SJCRH30 (cell line): ENCODE data around the gene TSPYL1. TPM values are rescaled to one million over a fixed set of nuclear protein-coding genes. Genes with fewer than 3 reads are reported as not detected.

Experiments
- DNase-seq, 2 experiments: peaks; one replicate each; pipeline ENCODE4 v3.0.0-alpha.2; 2015 to 2020
- H3K27ac ChIP-seq: fragments of 250-450 bp; sonication (Bioruptor Pico); 2 replicates; pipeline ENCODE4 v1.5.1; 2020; ENCODE audit warnings: mild to moderate bottlenecking, moderate library complexity
- H3K27me3 ChIP-seq: fragments of 250-450 bp; sonication (Bioruptor Pico); 2 replicates; pipeline ENCODE4 v1.5.1; 2020; ENCODE audit warnings: mild to moderate bottlenecking, moderate library complexity
- H3K36me3 ChIP-seq: fragments of 250-450 bp; sonication (Bioruptor Pico); 2 replicates; pipeline ENCODE4 v1.5.1; 2020; ENCODE audit warnings: mild to moderate bottlenecking, moderate library complexity
- H3K4me1 ChIP-seq: fragments of 250-450 bp; sonication (Bioruptor Pico); 2 replicates; pipeline ENCODE4 v1.5.1; 2020; ENCODE audit warnings: mild to moderate bottlenecking, moderate library complexity
- H3K4me3 ChIP-seq: fragments of 250-450 bp; sonication (Bioruptor Pico); 2 replicates; pipeline ENCODE4 v1.5.1; 2020; ENCODE audit warnings: mild to moderate bottlenecking, moderate library complexity
- H3K9me3 ChIP-seq: fragments of 250-450 bp; sonication (Bioruptor Pico); replicated peaks from 2 replicates; pipeline ENCODE4 v1.5.1; 2020; ENCODE audit warnings: mild to moderate bottlenecking, moderate library complexity
- total RNA-seq: library from RNA; depleted of rRNA; stranded (reverse); fragments of >200 nt; shearing (Covaris generic); gene quantifications from 2 replicates; pipeline ENCODE4 v1.2.3, GENCODE V29; 2014

TSPYL1 gene
- total RNA-seq, 1 experiment from 2014 or later: 61.9 TPM

DNA sequence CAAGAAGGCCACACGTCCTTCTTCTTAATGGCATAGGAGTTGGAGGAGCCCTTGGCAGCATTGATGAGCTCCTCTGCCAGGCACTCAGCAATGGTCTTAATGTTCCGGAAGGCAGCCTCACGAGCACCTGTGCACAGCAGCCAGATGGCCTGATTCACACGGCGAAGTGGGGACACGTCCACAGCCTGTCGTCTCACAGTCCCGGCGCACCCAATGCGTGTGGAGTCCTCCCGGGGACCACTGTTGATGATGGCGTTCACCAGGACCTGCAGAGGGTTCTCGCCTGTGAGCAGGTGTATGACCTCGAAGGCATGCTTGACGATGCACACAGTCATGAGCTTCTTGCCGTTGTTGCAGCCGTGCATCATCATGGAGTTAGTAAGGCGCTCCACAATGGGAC is 21.2 kb downstream of the TSPYL1 start:
- H3K4me1 ChIP-seq: peaks cover 10% of the 10 kb centered on the region
- DNase-seq: no peak
- 0 out of 2 replicates have a peak, but pooled peaks cover 4% of the 10 kb centered on the region for H3K9me3 ChIP-seq
- H3K27ac ChIP-seq: no peak overlapping the region
- H3K36me3 ChIP-seq: peaks cover 2% of the 10 kb centered on the region; the same call in 1 of the 2 replicates
- no peaks in the 10 kb centered on the region for H3K27me3 ChIP-seq
- no peak overlapping the region for H3K4me3 ChIP-seq

DNA sequence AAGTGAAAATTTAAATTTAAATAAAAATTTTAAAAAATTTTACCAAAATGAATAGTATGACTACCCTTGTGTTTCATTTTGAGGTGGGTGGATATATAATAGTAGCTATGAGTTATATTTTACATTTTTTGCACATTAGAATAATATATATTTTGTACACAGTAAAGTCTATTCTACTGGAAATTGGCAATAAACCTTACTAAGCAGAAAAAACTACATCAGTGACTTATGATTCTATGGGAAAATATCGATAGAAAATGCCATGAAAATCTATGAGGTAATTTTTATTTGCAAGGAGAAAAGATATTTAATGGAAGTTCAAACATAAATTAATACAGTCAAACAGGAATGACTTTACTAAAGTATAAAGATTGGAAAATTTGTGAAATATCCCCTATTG is 23.0 kb downstream of the TSPYL1 start:
- H3K27me3 ChIP-seq: no peaks in the 10 kb centered on the region
- no peak for DNase-seq
- H3K27ac ChIP-seq: no peak overlapping the region
- peaks cover 2% of the 10 kb centered on the region; the same call in 1 of the 2 replicates for H3K36me3 ChIP-seq
- H3K9me3 ChIP-seq: no peaks in the 10 kb centered on the region
- no peak overlapping the region for H3K4me3 ChIP-seq
- peaks cover 10% of the 10 kb centered on the region for H3K4me1 ChIP-seq

DNA sequence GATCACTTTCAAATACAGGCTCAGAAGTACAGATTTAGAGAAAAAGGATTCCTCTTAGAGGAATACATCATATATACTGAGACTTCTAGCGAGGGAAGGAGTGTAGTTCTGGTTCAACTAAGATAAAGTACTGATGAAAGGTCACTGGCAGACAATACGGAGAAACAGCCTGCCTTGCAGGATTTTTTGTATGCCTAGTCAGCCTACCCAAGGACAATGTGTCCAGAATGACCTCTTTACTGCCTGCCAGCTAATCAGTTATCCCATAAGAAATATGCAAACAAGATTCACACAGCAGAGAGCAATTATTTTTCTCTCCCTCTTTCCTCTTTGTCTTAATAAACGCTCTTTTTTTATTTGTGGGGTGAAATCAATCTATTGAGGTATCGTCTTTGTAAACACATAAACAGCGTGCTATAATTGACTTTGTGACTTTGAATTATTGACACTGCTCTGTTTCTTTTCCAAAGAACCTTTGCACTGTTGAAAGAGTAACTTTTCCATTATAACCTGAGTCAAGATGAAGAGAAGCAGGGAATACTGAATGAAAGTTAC is 24.4 kb downstream of the TSPYL1 start:
- H3K4me1 ChIP-seq: peaks cover 10% of the 10 kb centered on the region
- H3K4me3 ChIP-seq: peak overlapping the region; percentile 84
- H3K27ac ChIP-seq: peak overlapping the region; percentile 91

DNA sequence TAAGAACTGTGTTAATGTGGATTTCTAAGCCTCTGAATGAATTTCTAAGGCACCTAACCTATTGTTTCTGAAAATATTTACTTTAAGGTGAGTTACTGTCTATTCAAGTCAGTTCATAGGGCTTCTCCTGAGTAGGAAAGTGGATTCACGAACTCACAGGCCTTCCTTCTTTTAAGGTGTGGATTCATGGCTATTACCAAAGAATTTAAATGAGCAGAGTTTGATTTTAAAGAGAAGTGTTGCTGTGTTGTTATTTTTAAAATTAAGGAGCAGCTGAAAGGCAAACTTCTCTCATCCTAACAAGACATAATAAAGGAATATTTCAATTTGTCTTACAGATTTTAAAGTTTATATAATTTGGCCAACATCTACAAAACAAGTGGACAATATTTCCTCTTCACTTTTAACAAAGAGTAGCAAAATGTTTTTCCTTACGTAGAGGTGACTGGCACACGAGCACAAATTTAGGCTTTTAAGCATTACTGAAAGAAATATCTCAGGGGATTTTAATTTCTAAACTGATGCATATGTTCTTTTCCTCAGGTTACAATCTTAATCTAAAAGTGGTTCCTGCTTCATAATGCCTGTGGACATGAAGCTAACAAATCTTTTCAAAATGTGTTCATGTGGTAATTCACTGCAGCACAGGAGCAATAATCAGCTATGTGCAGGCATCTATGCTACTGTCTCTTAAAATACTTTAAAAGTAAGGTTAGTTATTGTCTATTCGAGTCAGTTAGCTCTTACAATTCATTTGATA is 25.3 kb downstream of the TSPYL1 start:
- Histone ChIP-seq H3K27ac (peak overlapping the region; percentile 91), H3K9me3 (no peaks in the 10 kb centered on the region), H3K4me1 (peaks cover 10% of the 10 kb centered on the region), H3K4me3 (peak overlapping the region; percentile 84), H3K36me3 (no peaks in the 10 kb centered on the region), H3K27me3 (no peaks in the 10 kb centered on the region)
- DNase-seq: no peak

More for the DNA sequence above, 24.4 kb downstream of the TSPYL1 start:
- Histone ChIP-seq H3K9me3 (no peaks in the 10 kb centered on the region), H3K36me3 (no peaks in the 10 kb centered on the region), H3K27me3 (no peaks in the 10 kb centered on the region)
- DNase-seq: no peak

DNA sequence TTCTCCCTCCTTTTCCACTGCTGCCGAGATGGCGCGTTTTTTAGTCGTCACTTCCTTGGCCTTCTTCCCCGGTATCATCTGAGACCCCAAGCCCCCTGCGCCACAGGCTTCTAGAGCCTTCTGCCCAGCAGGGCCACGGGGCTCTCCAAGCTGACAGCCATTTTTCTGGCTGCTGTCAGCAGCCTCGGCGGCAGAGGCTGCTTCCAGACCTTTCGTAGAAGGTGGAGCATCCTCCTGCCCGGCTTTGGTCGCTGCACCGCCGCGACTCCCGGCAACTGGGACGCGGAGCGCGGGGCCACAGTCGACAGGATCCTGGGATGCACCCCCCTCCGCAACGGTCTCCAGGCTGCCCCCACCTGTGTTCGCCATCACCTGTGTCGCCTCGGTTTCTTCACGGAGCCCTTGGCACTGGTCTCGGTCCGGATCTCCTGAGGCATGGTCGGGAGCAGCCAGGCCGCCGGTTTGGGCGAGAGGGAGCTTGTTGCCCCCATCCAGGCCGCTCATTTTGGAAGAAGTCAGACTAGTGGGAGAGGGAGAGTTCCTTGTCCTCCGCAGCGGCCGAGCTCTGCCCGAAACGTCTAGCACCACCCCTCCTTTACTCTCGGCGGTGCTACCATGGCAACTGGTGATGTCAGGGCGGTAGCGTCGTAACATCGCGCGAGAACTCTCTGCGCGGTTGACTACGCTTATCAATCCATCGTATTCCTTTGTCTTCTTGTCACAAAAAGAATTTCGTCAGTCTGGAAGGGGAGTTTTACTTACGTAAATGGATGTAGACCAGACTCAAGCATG is 26.0 kb downstream of the TSPYL1 start, which contains the start of gene TSPYL4:
TSS of gene TSPYL4 (minus strand) at position 571 of the 792 bp plus-strand sequence. CDS start at position 504, 67 bp downstream.
- Histone ChIP-seq H3K36me3 (no peaks in the 10 kb centered on the region), H3K4me1 (peaks cover 10% of the 10 kb centered on the region), H3K9me3 (no peaks in the 10 kb centered on the region), H3K27ac (peak within 1 kb of the TSS; percentile 91), H3K4me3 (peak within 1 kb of the TSS; percentile 84), H3K27me3 (no peaks in the 10 kb centered on the region)
- DNase-seq: peak; percentile 93 to 96

DNA sequence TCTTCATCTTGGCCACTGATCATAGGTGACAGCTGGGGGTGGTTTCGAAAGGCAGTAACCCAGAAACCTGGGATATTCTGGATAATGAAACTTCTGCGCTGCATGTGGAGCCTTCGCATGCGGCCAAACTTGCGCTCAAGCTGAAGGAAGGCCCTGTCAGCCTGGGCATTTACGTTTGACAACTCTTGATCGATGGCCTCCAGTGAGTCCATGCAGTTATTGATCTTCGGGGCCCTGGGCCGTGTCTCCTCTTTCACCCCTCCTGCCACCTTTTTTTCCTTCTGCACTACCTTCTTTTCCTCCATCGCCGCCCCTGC is 26.6 kb downstream of the TSPYL1 start:
- Histone ChIP-seq H3K27me3 (no peaks in the 10 kb centered on the region), H3K27ac (peak overlapping the region; percentile 91; the same call in 1 of the 2 replicates), H3K4me3 (peak overlapping the region; percentile 84), H3K36me3 (no peaks in the 10 kb centered on the region), H3K4me1 (peaks cover 10% of the 10 kb centered on the region), H3K9me3 (no peaks in the 10 kb centered on the region)
- no peak for DNase-seq

DNA sequence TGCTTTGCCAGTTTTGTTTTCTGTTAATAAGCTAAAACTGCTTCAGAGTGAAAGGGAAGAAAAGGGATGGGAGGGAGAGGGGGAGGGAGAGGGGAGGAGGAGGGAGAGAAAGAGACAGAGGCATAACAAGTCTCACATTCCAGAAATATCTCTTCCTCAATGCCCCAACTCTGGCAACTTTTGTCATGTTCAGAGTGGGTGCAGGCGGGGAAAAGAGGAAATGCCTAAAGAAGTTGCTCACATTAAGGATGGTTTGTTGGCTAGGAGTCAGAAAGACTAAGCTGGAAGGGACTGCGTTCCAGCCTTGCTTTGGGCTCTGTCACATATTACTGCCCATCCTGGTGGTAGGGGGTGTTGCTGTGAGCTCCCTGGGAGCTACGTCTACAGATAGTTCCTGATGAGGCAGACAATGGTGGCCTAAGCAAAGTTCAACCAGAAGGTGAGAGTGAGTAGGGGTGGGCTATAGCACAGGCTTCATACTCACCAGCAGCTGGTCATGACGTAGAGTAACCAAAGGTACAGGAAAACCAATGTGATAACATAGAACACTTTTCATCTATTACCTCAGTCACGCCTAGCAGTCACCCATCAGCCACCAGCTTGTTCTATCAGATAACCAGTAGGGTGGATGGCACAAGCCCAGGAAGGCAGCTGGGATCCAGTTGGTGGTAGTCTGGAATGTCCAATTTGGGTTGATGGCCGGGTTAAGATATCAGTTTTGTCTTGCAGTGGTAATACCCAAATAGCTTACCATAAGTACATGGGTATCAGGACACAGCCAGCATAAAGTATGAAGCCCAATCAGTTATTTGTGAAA is 28.0 kb downstream of the TSPYL1 start:
- Histone ChIP-seq H3K4me3 (no peak overlapping the region), H3K36me3 (no peaks in the 10 kb centered on the region), H3K27ac (no peak overlapping the region), H3K9me3 (no peaks in the 10 kb centered on the region; the same call in 1 of the 2 replicates), H3K4me1 (peaks cover 10% of the 10 kb centered on the region), H3K27me3 (no peaks in the 10 kb centered on the region)
- no peak for DNase-seq

DNA sequence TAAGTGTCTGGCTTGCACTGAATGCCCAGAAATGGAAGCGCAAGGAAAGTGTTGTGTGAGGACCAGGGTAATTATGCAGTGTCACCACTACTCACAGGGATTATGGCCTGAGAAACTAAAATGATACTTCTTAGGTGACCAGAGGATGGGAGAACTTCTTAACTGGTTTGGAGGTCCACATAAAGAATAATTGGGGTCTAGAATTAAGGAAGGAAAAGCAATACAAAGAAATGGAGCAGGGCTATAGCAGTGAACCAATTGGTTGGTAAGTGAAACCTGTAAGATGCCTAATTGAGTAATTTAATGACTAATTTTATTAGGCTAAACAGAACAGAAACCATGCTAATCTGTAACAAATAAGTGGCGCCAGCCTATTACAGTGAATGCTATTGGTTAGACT is 31.2 kb downstream of the TSPYL1 start:
- Histone ChIP-seq H3K4me3 (no peak overlapping the region), H3K27me3 (no peaks in the 10 kb centered on the region), H3K4me1 (no peaks in the 10 kb centered on the region; the same call in 1 of the 2 replicates), H3K27ac (no peak overlapping the region), H3K36me3 (no peaks in the 10 kb centered on the region), H3K9me3 (no peaks in the 10 kb centered on the region; the same call in 1 of the 2 replicates)
- no peak for DNase-seq

DNA sequence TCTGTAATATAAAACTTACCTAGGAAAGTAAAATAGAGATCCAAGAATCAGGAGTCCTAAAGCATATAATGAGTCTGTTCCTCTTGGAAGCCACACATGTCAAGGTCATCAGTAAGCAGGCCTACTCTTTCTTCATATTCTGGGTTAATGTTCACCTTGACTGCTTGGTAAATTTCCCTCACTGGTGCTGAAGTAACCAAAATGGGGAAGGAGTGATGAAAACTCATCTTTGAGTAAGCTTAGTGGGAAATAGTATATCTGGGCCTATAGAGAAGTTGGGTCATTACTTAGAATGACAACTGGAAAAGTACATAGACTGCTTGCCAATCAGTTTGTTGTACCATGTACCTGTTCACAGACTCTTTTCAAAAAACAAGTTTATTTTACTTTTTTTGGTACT is 32.4 kb downstream of the TSPYL1 start:
- H3K9me3 ChIP-seq: no peaks in the 10 kb centered on the region; the same call in 1 of the 2 replicates
- no peak overlapping the region for H3K27ac ChIP-seq
- no peaks in the 10 kb centered on the region; the same call in 1 of the 2 replicates for H3K4me1 ChIP-seq
- no peak overlapping the region for H3K4me3 ChIP-seq
- H3K36me3 ChIP-seq: no peaks in the 10 kb centered on the region
- DNase-seq: no peak
- H3K27me3 ChIP-seq: no peaks in the 10 kb centered on the region

DNA sequence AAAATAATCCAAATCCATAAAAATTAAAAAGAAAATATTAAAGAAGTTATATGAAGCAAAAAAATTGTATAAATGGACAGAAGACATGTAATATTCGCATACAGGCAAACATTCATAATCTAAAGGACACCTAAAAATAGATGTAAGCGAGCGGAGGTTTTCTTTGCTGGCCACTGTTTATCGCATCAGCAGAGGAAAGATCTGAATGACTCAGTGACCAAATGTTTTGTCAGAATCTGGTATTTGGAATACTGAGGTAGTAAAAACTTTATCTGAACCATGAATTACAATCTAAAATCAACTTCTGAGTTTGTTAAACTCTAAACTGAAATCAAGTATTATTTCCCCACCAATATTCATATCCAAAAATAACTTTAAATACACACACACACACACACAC is 33.6 kb downstream of the TSPYL1 start:
- Histone ChIP-seq H3K27me3 (no peaks in the 10 kb centered on the region), H3K4me3 (no peak overlapping the region), H3K36me3 (no peaks in the 10 kb centered on the region), H3K27ac (no peak overlapping the region), H3K9me3 (no peaks in the 10 kb centered on the region; the same call in 1 of the 2 replicates), H3K4me1 (no peaks in the 10 kb centered on the region; the same call in 1 of the 2 replicates)
- no peak for DNase-seq

DNA sequence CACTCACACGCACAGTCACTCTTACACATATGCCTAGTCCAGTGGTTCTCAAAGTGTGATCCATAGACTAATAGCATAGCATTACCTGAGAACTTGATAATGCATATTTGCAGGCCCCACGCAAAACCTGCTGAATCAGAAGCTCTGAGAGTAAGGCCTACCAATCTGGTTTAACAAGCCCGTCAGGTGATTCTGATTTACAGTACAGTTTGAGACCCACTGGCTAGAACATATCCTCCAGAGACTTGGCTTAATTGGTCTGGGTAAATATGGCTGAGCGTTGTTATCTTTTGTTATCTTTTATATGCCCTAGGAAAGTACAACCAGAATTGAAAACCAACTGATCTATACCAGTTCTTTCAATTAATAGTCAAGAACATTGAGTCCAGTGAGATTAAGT is 35.4 kb downstream of the TSPYL1 start:
- DNase-seq: no peak
- Histone ChIP-seq H3K4me1 (no peaks in the 10 kb centered on the region), H3K36me3 (peaks cover 2% of the 10 kb centered on the region; the same call in 1 of the 2 replicates), H3K4me3 (no peak overlapping the region), H3K27me3 (no peaks in the 10 kb centered on the region), H3K9me3 (no peaks in the 10 kb centered on the region; the same call in 1 of the 2 replicates), H3K27ac (no peak overlapping the region)

DNA sequence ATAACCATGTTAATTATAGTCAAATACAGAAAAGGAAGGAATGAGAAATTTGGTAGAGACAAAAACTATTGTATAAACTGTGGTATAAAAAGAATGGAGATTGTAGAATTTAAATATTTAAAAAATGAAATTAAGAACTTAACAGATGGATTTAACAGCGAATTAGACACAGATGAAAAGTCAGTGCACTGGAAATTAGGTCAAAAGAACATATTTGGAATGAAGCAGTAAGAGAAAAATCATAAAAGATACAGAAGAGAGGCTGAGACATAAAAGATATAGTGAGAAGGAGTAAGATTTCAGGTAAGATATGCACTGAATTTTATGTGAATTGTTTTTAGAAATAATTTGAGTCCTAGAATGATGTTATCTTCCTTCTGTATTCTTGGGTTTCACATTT is 39.9 kb downstream of the TSPYL1 start:
- H3K4me3 ChIP-seq: no peak overlapping the region
- no peaks in the 10 kb centered on the region for H3K4me1 ChIP-seq
- no peak overlapping the region for H3K27ac ChIP-seq
- H3K27me3 ChIP-seq: no peaks in the 10 kb centered on the region
- H3K9me3 ChIP-seq: no peaks in the 10 kb centered on the region
- peaks cover 9% of the 10 kb centered on the region; the same call in 1 of the 2 replicates for H3K36me3 ChIP-seq
- no peak for DNase-seq

DNA sequence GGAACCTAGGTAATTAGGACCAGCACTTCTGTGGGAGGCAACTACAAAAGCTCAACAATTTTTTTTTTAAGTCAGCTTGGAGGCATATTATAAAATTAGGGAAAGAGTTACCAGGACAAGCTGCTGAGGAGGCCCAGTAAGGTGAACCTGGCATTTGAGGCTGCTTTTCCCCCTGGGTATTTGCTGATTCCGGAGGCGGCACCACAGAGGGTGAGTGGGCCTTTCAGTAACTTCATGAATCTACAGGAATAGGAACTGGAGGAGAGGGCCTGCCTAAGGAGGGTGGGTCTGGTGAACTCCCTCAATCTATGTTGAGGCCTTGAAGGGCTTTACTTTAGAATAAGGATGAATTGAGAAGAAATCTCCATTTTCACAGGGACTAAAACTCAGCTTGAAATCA is 40.5 kb downstream of the TSPYL1 start:
- Histone ChIP-seq H3K9me3 (no peaks in the 10 kb centered on the region), H3K27me3 (no peaks in the 10 kb centered on the region), H3K27ac (no peak overlapping the region), H3K36me3 (peaks cover 9% of the 10 kb centered on the region), H3K4me3 (no peak overlapping the region), H3K4me1 (no peaks in the 10 kb centered on the region)
- no peak for DNase-seq

DNA sequence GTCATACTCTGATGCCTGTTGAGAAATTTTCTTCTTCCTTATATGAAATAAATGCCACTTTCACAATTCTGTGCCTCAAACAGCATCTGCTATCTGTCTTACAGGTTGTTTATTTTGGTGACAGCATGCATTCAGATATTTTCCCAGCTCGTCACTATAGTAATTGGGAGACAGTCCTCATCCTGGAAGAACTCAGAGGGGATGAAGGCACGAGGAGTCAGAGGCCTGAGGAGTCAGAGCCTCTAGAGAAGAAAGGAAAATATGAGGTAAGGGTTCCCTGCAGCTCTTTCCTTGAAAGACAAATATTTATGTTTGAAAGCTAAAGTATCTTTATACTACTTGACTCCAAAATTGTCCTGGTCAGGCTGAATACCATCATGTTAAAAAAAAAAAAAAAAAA is 41.6 kb downstream of the TSPYL1 start:
- no peak overlapping the region for H3K27ac ChIP-seq
- peaks cover 9% of the 10 kb centered on the region for H3K36me3 ChIP-seq
- no peaks in the 10 kb centered on the region for H3K9me3 ChIP-seq
- no peaks in the 10 kb centered on the region for H3K4me1 ChIP-seq
- DNase-seq: no peak
- H3K27me3 ChIP-seq: no peaks in the 10 kb centered on the region
- H3K4me3 ChIP-seq: no peak overlapping the region
